Inflammatory macrophage (primary cell): ENCODE data around the gene TNFAIP8L1.

Experiments used
- DNase-seq, 2 donors: peaks; one replicate each; pipeline ENCODE4 v3.0.0-alpha.2; 2020 to 2022

The TNFAIP8L1 gene

GRCh38 chr19:4682417-4683200 is 43.3 kb downstream of the TNFAIP8L1 start:
- DNase-seq: no peak

- DNase-seq: no peak
Measured at GRCh38 chr19:4684312-4685095, 45.2 kb downstream of the TNFAIP8L1 start.

GRCh38 chr19:4686700-4687099 is 47.4 kb downstream of the TNFAIP8L1 start:
- no peak for DNase-seq

GRCh38 chr19:4687396-4687795 is 48.1 kb downstream of the TNFAIP8L1 start:
- no peak for DNase-seq

- DNase-seq: no peak
Measured at GRCh38 chr19:4688587-4688986, 49.3 kb downstream of the TNFAIP8L1 start.

GRCh38 chr19:4689403-4689802 is 50.1 kb downstream of the TNFAIP8L1 start:
- no peak for DNase-seq

- DNase-seq: peak; percentile 64 to 67
Measured at GRCh38 chr19:4690361-4690760, 51.0 kb downstream of the TNFAIP8L1 start.

GRCh38 chr19:4691373-4691772 is 52.1 kb downstream of the TNFAIP8L1 start:
- DNase-seq: peak; percentile 95 to 97

- DNase-seq: no peak
Measured at GRCh38 chr19:4692251-4693077, 53.1 kb downstream of the TNFAIP8L1 start.

- no peak for DNase-seq
Measured at GRCh38 chr19:4693078-4693350, 53.7 kb downstream of the TNFAIP8L1 start.

- peak in 1 of 2 donors; percentile 15 for DNase-seq
Measured at GRCh38 chr19:4693471-4694121, 54.3 kb downstream of the TNFAIP8L1 start.

- peak in 1 of 2 donors; percentile 49 for DNase-seq
Measured at GRCh38 chr19:4694211-4694987, 55.1 kb downstream of the TNFAIP8L1 start.

GRCh38 chr19:4695224-4695731 is 56.0 kb downstream of the TNFAIP8L1 start:
- no peak for DNase-seq

GRCh38 chr19:4697304-4697703 is 58.0 kb downstream of the TNFAIP8L1 start:
- no peak for DNase-seq

GRCh38 chr19:4699826-4700692 is 60.7 kb downstream of the TNFAIP8L1 start:
- DNase-seq: no peak

- DNase-seq: no peak
Measured at GRCh38 chr19:4700693-4700970, 61.3 kb downstream of the TNFAIP8L1 start.

GRCh38 chr19:4701557-4701956 is 62.2 kb downstream of the TNFAIP8L1 start:
- DNase-seq: no peak

GRCh38 chr19:4702764-4703163 is 63.4 kb downstream of the TNFAIP8L1 start:
- DNase-seq: no peak

- no peak for DNase-seq
Measured at GRCh38 chr19:4703671-4704316, 64.5 kb downstream of the TNFAIP8L1 start.

GRCh38 chr19:4704317-4704673 is 65.0 kb downstream of the TNFAIP8L1 start:
- no peak for DNase-seq
